Suprapubic skin (tissue), 3 donors: ENCODE results near the gene DHX30.

Source experiments
- POLR2A ChIP-seq, 2 donors: fragments of 450-650 bp; IDR thresholded peaks; one replicate each; pipeline ENCODE4 v1.6.1; 2017; ENCODE audit warnings: antibody characterized with exemption in 2 of 2, mild to moderate bottlenecking in 2 of 2, moderate library complexity in 2 of 2
- TF ChIP-seq, protein P1 (sequence below), 2 donors: fragments of 200-600 bp in 1 of 2; fragments of 450-650 bp in 1 of 2; sonication (generic) in 1 of 2; IDR thresholded peaks; one replicate each; pipeline ENCODE4 v1.5.1; 2016 to 2019; ENCODE audit warnings: antibody characterized with exemption in 2 of 2, mild to moderate bottlenecking in 1 of 2, moderate library complexity in 1 of 2

- TF ChIP-seq POLR2A (IDR thresholded peaks at IDR 0.05): no peak
- TF ChIP-seq, protein P1, sequence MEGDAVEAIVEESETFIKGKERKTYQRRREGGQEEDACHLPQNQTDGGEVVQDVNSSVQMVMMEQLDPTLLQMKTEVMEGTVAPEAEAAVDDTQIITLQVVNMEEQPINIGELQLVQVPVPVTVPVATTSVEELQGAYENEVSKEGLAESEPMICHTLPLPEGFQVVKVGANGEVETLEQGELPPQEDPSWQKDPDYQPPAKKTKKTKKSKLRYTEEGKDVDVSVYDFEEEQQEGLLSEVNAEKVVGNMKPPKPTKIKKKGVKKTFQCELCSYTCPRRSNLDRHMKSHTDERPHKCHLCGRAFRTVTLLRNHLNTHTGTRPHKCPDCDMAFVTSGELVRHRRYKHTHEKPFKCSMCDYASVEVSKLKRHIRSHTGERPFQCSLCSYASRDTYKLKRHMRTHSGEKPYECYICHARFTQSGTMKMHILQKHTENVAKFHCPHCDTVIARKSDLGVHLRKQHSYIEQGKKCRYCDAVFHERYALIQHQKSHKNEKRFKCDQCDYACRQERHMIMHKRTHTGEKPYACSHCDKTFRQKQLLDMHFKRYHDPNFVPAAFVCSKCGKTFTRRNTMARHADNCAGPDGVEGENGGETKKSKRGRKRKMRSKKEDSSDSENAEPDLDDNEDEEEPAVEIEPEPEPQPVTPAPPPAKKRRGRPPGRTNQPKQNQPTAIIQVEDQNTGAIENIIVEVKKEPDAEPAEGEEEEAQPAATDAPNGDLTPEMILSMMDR (IDR thresholded peaks at IDR 0.05): no peak
Observed at GRCh38 chr3:47891613-47892005, 88.7 kb downstream of the DHX30 start.
